Sigmoid colon (tissue), 7 donors: Measurements from ENCODE around the gene ATP1A3. TPM values are rescaled to one million over a fixed set of nuclear protein-coding genes. Genes with fewer than 3 reads are reported as not detected.

ENCODE experiments used
- DNase-seq: peaks from one replicate; pipeline ENCODE4 v3.0.0-alpha.2; 2019
- H3K27ac ChIP-seq, 4 donors: fragments of 200-600 bp; sonication (generic); one replicate each; pipeline ENCODE4 v1.5.1; 2016 to 2019; ENCODE audit warnings: mild to moderate bottlenecking in 1 of 4
- H3K27me3 ChIP-seq, 3 donors: fragments of 200-600 bp; sonication (generic); one replicate each; pipeline ENCODE4 v1.5.1; 2019; ENCODE audit warnings: mild to moderate bottlenecking in 1 of 3
- H3K36me3 ChIP-seq, 4 donors: fragments of 200-600 bp; sonication (generic); one replicate each; pipeline ENCODE4 v1.5.1; 2016 to 2019
- H3K4me1 ChIP-seq, 4 donors: fragments of 200-600 bp; sonication (generic); one replicate each; pipeline ENCODE4 v1.5.1; 2017 to 2019
- H3K4me3 ChIP-seq, 4 donors: fragments of 200-600 bp; sonication (generic); one replicate each; pipeline ENCODE4 v1.5.1; 2017 to 2019; ENCODE audit warnings: mild to moderate bottlenecking in 2 of 4, moderate library complexity in 1 of 4
- H3K9me3 ChIP-seq, 4 donors: fragments of 200-600 bp in 3 of 4; sonication (generic) in 3 of 4; one replicate each; pipeline versions ENCODE4 v1.5.1 to v1.6.1; 2013 to 2019
- EP300 ChIP-seq, 4 donors: sonication (generic); formaldehyde crosslinking; IDR thresholded peaks; one replicate each; pipeline ENCODE4 v1.6.1; 2017; ENCODE audit warnings: antibody characterized with exemption in 4 of 4
- POLR2A ChIP-seq, 2 donors: fragments of 450-650 bp; IDR thresholded peaks; one replicate each; pipeline ENCODE4 v1.6.1; 2016; ENCODE audit warnings: antibody characterized with exemption in 2 of 2, mild to moderate bottlenecking in 2 of 2, moderate library complexity in 2 of 2
- POLR2AphosphoS5 ChIP-seq, 4 donors: sonication (generic); formaldehyde crosslinking; IDR thresholded peaks; one replicate each; pipeline ENCODE4 v1.6.1; 2017; ENCODE audit warnings: antibody characterized with exemption in 4 of 4
- WGBS, 2 donors: extraction: QIAGEN DNeasy Blood & Tissue Kit; methylation state at CpG; one replicate each; pipeline ENCODE4 v1.1.7; 2013; 5-methylcytosine and 5-hydroxymethylcytosine counted together
- intact Hi-C: fragments of 100-400 bp; cut with DNase I; formaldehyde crosslinking; loops from one replicate; pipeline ENCODE4 v1.15.1; 2023
- polyA plus RNA-seq, 3 donors: library from polyadenylated mRNA; stranded (reverse); fragments of 200-250 nt; gene quantifications; one replicate each; pipeline ENCODE4 v1.2.3, GENCODE V29; 2013
- total RNA-seq, 4 donors: library from RNA; depleted of rRNA; stranded (reverse); fragments of >200 nt; gene quantifications; one replicate each; pipeline ENCODE4 v1.1.0, GENCODE V29; 2016
- TF ChIP-seq, protein P1 (sequence below), 4 experiments: fragments of 450-650 bp in 3 of 4; fragments of 200-600 bp in 1 of 4; IDR thresholded peaks; one replicate each; pipeline ENCODE4 v1.5.1; 2016 to 2019; ENCODE audit warnings: antibody characterized with exemption in 4 of 4, mild to moderate bottlenecking in 3 of 4, moderate library complexity in 2 of 4
- donor health status: healthy with polysubstance abuse.
- donor health status: Bipolar disorder and iron deficiency.
- donor health status: healthy.

Gene ATP1A3
- total and polyA plus RNA-seq, 7 donors, result 0.46 to 4.3 (median 3.0) TPM; not detected in 1

DNA sequence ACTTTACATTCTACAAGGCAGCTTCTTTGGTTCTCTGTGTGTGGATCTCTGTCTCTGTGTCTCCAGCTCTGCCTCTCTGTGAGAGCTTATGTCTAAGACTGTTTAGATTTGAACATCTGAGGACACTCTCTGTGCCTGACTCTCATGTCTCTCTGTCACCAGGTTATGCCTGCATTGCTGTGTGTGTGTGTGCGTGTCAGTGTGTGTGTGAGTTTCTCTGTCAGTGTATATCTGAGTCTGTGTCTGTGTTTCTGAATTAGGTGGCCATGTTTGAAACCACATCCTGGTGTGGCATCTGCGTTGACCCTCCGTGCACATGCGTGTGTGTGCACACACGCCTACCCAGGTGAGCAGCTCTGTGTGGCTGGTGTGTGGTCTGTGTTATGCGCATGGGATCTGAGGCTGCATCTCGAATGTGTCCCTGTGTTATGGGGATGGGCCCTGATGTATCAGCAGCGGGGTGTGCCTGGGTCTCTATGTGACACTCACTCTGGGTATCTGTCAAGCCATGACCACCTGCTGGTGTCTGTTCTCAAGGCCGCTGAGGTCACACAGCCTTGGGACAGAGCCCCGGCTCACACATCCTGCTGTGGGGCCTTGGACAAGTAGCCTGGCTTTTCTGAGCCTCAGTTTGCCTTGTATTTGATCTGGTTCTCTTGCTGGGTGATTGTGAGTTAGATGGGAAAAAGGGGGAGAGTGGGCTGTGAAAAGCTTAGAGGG, 6.7 kb downstream of the ATP1A3 start:
- H3K9me3 ChIP-seq, result no peaks in the 10 kb centered on the region
- no peak for DNase-seq
- H3K27me3 ChIP-seq, result peaks cover 0 to 19% (median 15%) of the 10 kb centered on the region in 3 donors
- no peak overlapping the region for H3K27ac ChIP-seq
- TF ChIP-seq, protein P1, sequence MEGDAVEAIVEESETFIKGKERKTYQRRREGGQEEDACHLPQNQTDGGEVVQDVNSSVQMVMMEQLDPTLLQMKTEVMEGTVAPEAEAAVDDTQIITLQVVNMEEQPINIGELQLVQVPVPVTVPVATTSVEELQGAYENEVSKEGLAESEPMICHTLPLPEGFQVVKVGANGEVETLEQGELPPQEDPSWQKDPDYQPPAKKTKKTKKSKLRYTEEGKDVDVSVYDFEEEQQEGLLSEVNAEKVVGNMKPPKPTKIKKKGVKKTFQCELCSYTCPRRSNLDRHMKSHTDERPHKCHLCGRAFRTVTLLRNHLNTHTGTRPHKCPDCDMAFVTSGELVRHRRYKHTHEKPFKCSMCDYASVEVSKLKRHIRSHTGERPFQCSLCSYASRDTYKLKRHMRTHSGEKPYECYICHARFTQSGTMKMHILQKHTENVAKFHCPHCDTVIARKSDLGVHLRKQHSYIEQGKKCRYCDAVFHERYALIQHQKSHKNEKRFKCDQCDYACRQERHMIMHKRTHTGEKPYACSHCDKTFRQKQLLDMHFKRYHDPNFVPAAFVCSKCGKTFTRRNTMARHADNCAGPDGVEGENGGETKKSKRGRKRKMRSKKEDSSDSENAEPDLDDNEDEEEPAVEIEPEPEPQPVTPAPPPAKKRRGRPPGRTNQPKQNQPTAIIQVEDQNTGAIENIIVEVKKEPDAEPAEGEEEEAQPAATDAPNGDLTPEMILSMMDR (IDR thresholded peaks at IDR 0.05), result no peak
- intact Hi-C loops, result no loop called here
- H3K36me3 ChIP-seq, result no peaks in the 10 kb centered on the region
- no peak overlapping the region for H3K4me3 ChIP-seq
- WGBS, 2 donors, result 85 to 88% methylated on average over 10 of the region's 10 CpGs
- H3K4me1 ChIP-seq, result no peaks in the 10 kb centered on the region

DNA sequence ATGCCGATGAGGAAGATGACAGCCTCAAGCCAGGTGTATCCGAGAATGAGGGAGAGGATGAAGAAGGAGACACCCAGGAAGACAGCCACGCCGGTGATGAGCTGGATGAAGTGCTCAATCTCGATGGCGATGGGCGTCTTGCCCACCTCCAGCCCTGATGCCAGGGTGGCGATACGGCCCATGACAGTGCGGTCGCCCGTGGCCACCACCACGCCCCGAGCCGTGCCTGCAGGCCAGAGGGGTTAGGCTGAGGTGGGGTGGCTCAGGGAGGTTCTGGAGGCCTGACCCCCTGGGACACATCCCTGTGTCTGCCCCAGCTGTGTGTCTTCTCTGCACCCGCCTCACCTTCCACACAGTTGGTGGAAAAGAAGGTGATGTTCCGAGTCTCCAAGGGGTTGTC, 9.1 kb downstream of the ATP1A3 start:
- no peak overlapping the region for H3K4me3 ChIP-seq
- no peaks in the 10 kb centered on the region for H3K36me3 ChIP-seq
- WGBS, 2 donors, result 82 to 92% methylated on average over 17 of the region's 17 CpGs
- no peak for DNase-seq
- no peaks in the 10 kb centered on the region for H3K4me1 ChIP-seq
- H3K27ac ChIP-seq, result no peak overlapping the region
- intact Hi-C loops, result no loop called here
- H3K27me3 ChIP-seq, result no peaks in the 10 kb centered on the region
- TF ChIP-seq POLR2A (IDR thresholded peaks at IDR 0.05) (no peak), POLR2AphosphoS5 (IDR thresholded peaks at IDR 0.05) (no peak), EP300 (IDR thresholded peaks at IDR 0.05) (no peak)
- TF ChIP-seq, protein P1 (IDR thresholded peaks at IDR 0.05), result no peak
- no peaks in the 10 kb centered on the region for H3K9me3 ChIP-seq

DNA sequence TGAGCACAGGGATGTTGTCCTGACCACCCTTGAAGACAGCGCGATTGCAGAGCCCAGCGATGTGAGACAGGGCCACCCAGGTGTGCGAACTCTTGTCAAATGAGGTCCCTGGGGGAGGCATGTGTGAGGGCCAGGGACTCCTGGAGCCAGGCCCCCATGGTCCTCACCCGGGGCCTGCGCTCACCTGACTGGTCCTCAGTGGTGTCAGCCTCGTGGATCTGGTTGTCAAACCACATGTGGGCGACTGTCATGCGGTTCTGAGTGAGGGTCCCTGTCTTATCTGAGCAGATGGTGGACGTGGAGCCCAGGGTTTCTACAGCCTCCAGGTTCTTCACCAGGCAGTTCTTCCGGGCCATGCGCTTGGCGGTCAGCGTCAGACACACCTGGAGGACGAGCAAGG, 12.3 kb downstream of the ATP1A3 start:
- H3K36me3 ChIP-seq, result no peaks in the 10 kb centered on the region
- H3K9me3 ChIP-seq, result no peaks in the 10 kb centered on the region
- DNase-seq, result no peak
- intact Hi-C loops, result no loop called here
- H3K4me1 ChIP-seq, result no peaks in the 10 kb centered on the region
- TF ChIP-seq POLR2A (IDR thresholded peaks at IDR 0.05) (no peak), POLR2AphosphoS5 (IDR thresholded peaks at IDR 0.05) (no peak), EP300 (IDR thresholded peaks at IDR 0.05) (no peak)
- TF ChIP-seq, protein P1 (IDR thresholded peaks at IDR 0.05), result no peak
- no peak overlapping the region for H3K27ac ChIP-seq
- 81 to 90% methylated on average over 15 of the region's 15 CpGs for WGBS, 2 donors
- no peak overlapping the region for H3K4me3 ChIP-seq
- H3K27me3 ChIP-seq, result no peaks in the 10 kb centered on the region

DNA sequence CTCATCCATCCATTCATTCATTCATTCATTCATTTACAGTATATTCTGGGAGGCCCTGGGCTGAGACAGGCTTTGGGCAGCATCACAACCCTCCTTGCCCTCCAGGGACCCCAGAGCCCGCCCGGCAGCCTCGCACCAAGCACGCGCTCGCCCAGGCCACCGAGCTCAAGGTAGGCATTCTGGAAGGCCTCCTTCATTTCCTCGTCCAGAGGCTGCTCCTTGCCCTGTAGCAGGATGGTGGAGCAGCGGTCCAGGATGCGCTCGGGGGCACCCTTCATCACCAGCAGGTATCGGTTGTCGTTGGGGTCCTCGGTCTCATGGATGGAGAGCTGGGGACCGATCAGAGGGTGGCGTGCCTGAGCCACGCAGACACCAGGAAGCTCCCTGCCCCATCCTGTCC, 15.6 kb downstream of the ATP1A3 start:
- no peak for DNase-seq
- H3K4me1 ChIP-seq, result no peaks in the 10 kb centered on the region
- H3K36me3 ChIP-seq, result no peaks in the 10 kb centered on the region
- H3K27ac ChIP-seq, result no peak overlapping the region
- no peak overlapping the region for H3K4me3 ChIP-seq
- H3K27me3 ChIP-seq, result peaks cover 0 to 3% (median 0%) of the 10 kb centered on the region in 3 donors
- TF ChIP-seq, protein P1 (IDR thresholded peaks at IDR 0.05), result no peak
- TF ChIP-seq EP300 (IDR thresholded peaks at IDR 0.05) (no peak), POLR2AphosphoS5 (IDR thresholded peaks at IDR 0.05) (no peak), POLR2A (IDR thresholded peaks at IDR 0.05) (no peak)
- 89 to 91% methylated on average over 17 of the region's 17 CpGs for WGBS, 2 donors
- no peaks in the 10 kb centered on the region for H3K9me3 ChIP-seq
- intact Hi-C loops, result no loop called here

DNA sequence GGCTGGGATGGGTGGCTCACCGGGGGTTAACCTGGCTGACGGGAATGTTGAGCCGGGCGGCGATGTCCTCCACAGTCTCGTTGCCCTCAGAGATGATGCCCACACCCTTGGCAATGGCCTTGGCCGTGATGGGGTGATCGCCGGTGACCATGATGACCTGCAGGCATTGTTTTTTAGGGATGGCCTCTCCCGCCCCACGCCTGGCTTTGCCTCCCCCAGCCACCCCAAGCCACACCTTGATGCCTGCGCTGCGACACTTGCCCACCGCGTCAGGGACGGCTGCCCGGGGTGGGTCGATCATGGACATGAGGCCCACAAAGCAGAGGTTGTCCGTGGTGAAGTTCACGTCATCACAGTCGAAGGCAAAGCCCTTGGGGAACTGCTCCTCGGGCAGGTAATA, 16.1 kb downstream of the ATP1A3 start:
- DNase-seq, result no peak
- 72 to 86% methylated on average over 22 of the region's 22 CpGs for WGBS, 2 donors
- Histone ChIP-seq H3K9me3 (no peaks in the 10 kb centered on the region), H3K27ac (no peak overlapping the region), H3K4me1 (no peaks in the 10 kb centered on the region), H3K36me3 (no peaks in the 10 kb centered on the region), H3K4me3 (no peak overlapping the region), H3K27me3 (peaks cover 0 to 3% (median 0%) of the 10 kb centered on the region in 3 donors)
- intact Hi-C loops, result no loop called here
- TF ChIP-seq POLR2A (IDR thresholded peaks at IDR 0.05), result no peak
